GM19025 (cell line): ENCODE measurements around the gene SNRNP200.
A peak's percentile ranks its signal among the peaks of the same experiment; 100 is the strongest.

Experiments
- ATAC-seq: cut with Tn5 transposase; IDR thresholded peaks from one replicate; pipeline ENCODE4 v1.9.1; 2021; ENCODE audit warnings: mild to moderate bottlenecking, low read depth, moderate library complexity; ENCODE audit not compliant: unreplicated experiment

The SNRNP200 gene

DNA sequence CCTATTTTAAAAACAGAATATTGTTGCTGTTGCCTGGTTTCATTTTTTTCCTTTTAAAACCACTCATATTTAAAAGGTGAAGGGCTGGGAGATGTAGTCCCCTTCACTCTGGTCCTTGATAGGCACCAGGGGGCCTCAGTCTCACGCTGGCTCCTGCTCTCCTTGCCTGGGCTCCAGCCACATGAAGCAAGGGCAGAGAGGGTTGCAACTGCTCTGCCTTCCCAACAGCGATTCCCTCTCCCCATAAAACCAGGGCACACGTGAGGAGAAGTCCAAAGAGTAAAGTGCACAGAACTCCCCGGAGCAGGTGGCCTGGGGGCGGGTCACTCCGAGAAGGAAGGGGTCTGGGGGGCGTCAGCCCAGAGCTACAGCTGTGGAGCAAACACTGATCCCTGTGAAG lies 52.3 kb downstream of the SNRNP200 start:
- ATAC-seq: no peak

DNA sequence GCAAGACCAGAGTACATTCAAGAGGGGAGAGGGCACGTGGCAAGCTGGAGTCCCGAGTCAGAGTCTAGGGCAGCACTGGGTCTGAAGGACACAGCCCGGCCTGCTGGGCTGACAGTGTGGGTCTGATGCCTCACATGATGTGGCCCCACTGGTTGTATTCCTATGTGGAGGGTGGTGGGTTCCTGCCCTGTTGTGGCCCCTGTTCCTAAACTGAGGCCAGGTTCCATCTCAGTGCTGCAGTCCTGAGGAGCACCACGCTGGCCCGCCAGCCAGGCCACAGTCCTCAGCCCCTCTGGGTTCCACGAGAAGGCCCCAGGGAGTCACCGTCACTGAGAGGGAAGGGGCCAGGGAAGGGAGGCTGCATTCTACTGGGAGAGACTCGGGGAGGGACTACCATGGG lies 52.8 kb downstream of the SNRNP200 start:
- ATAC-seq: no peak

DNA sequence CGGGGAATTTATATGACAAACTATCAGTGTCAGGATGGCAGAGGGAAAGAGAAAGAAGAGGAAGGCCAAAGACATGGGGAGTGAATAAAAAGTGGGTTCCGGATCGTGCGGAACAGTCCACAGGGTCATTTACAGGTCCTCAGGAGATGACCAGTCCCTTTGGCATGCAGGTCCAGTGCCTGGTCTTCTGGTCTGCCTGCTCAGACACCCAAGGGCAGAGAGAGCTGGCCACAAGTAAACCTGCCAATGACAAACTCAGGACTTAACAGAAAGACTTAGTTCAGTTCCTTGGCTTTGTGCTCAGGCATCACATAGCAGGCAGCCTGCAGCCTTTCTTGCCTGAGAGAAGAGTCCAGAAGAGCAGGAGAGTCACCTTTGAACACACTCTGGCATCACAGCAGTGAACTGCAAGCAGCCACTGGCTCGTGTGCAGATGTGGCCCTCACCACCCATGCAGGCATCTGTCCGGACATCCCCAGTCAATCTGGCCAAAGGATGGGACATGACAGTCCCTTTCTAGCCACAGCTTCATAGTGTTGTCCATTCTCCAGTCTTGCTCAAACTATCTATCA lies 53.5 kb downstream of the SNRNP200 start:
- no peak for ATAC-seq

DNA sequence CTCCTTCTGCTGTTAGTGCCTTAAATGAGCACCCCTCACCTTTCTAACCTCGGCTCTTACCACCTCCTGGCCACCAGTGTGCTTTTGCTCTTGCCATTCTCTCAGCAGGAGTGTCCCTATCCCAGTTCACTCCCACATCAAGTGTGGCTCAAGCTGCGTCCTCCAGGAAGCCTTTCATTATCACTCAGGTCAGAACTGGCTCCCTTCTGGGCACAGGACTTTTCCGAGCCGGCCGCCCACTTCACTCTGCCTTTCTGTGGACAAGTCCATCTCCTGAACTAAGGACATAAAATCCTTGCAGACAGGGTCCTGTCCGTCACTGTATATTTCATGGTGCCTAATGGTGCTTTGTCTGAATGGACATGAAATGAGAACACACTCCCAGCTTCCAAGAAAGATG lies 55.2 kb downstream of the SNRNP200 start:
- ATAC-seq: no peak

DNA sequence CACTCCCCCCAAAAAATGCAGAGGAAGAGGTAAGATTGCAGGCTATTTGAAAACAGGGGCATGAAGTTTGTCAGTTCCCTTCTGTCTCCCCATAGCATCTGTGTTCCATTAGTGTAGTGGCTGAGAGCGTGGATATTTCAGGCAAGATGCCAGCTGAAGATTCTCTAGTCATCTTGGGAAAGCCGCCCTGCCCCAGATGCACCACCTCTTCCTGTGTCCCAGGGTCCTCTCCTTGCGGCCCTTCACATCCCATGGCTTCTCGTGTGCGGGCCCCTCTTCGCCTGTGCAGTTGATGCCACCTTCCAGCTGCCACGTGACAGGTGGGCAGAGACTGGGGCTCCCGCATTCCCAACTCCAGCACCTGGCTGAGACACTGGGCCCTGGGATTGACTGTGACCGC lies 55.7 kb downstream of the SNRNP200 start:
- ATAC-seq: no peak

DNA sequence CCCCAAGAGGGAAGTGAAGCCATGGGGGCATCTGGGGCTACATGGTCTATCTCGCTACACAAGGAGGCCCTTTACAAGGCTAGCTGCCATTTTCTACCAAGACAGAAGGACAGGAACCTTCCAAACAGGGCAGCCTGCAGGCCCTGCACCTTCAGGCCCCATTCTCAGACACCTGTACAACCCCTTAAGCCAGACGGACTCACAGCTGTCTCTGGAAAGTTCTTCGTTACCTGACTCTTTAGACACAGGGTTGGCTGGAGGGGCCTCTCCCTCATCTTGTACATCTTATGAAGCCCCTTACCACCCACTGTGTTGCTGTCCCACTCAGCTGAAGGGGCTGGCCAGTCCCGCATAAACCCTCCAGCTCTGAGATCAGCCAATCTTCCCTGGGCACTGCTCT lies 56.7 kb downstream of the SNRNP200 start:
- ATAC-seq: no peak

DNA sequence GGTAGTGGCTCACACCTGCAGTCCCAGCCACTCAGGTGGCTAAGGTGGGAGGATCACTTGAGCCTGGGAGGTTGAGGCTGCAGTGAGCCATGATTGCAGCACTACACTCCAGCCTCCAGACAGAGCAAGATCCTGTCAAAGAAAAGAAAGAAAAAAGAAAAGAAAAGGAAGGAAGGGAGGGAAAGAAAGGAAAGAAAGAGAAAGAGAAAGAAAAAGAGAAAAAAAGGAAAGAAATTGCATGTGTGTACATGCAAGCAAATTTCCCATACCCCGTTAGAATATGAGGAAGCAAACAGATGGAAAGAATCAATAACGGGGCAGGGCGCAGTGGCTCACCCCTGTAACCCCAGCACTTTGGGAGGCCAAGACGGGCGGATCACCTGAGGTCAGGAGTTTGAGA lies 57.5 kb downstream of the SNRNP200 start:
- ATAC-seq: no peak

DNA sequence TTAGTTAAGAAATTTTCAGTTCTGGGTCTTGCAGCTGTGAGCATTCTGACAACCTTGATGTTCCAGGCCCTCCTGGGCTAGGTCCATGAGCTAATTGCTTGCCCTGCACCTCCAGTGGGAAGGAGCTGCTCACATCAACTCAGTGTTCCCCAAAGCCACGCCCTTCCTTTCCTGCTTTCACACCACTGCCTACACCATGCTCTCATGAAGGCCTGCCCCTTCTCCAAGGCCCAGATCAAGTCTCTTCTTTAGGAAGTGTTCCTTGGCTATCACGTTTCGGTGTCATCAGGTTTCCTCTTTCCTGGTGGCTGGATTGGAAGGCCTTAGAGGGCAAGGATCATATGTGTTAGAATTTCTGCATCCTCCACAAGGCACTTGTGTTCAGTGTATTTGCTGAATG lies 58.3 kb downstream of the SNRNP200 start:
- ATAC-seq: no peak

DNA sequence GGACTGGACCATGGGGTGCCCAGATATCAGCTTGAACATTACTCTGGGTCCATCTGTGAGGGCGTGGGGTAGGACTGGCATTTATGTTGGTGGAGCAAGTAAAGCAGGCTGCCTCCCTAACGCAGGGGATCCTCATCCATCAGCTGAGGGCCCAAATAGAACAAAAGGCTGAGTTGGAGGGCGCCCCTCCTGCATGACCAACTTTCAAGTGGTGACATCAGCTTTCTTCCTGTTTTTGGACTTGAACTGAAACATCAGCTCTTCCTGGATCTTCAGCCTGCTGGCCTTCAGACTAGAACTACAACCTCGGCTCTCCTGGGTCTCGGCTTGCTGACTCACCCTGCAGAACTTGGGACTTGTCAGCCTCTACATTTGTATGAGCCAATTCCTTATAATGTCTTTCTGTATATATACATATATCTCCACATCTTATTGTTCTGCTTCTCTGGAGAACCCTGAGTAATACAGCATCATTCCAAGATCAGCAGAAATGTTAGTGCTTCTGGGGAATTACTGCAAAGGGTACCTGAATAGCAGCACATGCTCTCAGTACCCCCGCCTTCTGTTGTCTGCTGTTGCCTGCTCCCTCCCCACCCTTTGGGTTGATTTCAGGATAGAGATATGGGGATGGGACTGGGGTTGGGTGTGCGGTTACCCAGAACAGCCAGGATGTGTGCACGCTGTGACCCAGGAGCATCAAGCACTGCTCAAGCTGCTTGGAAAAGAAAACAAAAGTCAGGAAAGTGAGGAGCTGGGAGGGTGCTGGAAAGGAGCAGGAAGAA lies 59.5 kb downstream of the SNRNP200 start:
- no peak for ATAC-seq

DNA sequence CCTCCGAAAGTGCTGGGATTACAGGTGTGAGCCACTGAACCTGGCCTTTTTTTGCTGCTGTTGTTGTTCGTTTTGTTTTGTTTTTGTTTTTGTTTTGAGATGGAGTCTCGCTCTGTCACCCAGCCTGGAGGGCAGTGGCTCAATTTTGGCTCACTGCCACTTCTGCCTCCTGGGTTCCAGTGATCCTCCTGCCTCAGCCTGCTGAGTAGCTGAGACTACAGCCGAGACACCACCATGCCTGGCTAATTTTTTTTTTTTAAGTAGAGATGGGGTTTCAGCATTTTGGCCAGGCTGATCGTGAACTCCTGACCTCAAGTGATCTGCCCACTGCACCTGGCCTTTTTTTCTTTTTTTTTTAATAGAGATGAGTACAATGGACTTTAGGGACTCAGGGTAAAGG lies 61.5 kb downstream of the SNRNP200 start:
- ATAC-seq: no peak

DNA sequence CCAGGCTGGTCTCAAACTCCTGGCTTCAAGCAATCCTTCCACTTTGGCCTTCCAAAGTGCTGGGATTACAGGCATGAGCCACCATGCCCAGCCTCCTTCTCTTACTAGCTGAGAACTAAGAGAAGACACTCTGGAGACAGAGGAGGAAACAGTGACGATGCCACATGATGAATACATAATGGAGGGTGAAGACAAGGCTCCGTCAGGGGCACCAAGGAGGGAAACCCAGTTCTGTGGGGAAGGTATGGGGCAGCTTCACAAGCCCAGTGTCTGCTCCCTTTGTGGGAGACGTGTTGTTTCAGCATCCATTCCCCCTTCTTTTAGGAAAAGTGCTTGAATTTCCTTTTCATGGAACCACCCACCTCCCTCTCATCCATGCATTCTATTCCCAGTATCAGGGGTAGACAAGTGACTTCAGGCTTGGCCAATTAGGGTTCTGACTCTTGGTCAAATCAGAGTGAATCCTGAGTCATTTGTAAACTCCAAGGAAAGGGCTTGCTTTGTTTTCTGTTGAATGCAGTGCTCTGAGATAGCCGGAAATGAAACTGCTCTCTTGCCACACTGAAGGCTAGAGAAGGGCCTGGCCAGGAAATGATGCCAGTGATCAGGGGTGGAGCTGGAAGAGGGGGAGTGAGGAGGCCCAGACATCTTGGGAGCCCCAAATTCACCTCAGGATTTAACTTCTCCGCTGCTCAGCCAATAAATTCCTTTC lies 63.3 kb downstream of the SNRNP200 start:
- ATAC-seq: peak; percentile 76

DNA sequence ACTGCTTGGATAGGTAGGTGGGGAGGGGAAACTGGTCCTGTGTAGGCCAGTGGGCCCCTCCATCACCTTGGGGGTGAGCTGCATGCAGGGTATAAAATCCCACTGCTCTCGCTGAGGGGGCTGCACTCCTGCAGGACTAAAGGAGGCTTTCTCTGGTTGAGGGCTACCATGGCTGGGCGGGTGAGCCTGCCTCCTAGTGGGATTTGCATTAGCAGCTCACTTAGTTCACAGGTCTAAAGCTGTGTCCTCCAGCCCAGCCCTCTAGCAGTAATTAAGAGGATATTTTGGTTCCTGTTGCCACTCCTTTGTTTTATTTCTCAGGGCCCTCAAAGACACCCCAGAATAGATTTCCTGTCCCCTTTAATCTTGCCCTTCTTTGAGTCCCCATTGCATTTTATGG lies 64.1 kb downstream of the SNRNP200 start:
- no peak for ATAC-seq

DNA sequence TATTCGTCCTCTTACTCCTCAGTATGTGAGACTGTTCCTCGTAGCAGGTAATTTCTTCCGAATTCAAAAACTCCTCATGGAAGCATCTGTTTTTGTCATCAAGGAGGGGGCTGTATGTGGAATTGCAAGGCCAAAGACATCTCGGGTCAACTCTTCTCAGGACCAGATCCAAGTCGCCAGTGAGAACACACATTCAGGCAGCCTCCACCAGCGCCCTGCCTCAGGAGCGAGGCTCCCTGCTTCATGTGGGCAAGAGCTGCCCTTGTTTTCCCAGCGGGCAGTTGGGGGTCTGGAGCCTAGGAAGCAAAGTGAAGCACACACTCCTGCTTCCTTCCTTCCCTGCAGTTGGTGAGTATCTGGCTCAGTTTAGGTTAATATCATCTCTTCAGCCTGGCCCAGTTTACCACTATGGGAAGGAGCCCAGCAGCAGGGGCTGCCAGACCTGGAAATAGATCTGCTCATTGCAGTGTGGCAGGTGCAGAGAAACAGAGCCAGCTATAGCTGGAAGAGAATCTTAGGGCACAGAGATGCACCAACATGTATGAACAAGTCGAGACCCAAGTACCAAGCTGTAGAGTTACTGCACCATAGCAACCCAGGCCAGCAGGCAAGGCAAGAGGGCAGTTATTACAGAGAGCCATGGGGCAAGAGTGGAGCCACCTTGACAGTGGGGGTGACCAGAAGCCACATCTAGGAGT lies 64.9 kb downstream of the SNRNP200 start:
- no peak for ATAC-seq

DNA sequence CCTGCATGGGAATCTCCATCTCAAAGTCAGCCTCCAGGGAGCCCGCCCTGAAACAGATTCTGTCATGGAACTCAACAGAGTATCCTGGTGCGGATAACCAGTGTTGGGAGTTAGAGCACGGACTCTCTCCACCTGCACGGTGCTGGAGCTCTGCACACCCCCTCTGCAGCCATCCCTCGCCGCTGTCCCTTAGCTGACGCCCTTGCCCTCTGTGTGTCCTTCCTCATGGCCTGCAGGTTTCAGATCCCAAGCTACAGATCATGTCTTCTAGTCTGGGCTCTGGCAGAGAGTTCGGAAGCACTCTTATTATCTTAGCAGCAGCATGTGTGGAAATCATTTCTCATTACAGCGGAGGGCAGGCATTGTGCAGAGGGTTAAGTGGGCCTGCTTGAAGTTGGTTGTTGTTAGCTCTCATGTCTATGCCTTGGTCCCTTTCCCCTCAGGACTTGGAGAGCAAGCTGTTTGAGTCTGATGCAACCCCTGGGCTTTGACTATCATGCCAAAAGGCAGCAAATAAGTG lies 65.5 kb downstream of the SNRNP200 start:
- no peak for ATAC-seq

DNA sequence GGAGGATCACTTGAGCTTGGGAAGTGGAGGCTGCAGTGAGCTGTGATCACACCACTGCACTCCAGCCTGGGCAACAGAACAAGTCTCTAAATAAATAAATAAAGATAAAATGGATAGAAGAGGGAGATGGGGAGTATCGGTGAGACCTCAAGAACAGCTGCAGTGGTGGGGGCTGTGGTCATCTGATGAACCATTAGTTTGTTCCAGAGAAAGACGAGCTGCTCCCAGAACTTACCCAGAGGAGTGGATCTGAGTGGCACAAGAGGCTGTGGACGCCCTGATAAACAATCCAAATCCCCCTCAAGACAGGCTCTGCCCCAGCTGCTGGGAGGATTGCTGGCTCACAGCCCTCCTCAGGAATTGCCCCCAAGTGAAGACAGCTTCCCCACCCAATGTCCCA lies 66.3 kb downstream of the SNRNP200 start:
- ATAC-seq: no peak

DNA sequence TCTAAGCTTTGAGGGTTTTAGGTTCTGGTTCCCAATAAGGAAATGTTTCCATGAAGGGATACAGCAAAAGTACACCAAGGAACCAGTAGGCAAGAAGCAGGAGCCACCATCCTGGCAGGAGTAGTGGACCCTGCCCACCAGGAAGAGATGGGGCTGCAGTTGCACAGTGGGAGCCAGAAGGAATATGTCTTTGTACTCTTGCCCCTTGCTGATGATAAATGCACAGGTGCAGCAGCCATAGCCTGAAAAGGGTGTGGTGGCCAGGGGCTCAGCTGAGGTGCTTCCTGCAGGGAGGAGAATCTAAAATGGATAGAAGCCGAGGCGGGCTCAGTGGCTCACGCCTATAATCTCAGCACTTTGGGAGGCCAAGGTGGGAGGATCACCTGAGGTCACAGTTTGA lies 67.1 kb downstream of the SNRNP200 start:
- no peak for ATAC-seq

DNA sequence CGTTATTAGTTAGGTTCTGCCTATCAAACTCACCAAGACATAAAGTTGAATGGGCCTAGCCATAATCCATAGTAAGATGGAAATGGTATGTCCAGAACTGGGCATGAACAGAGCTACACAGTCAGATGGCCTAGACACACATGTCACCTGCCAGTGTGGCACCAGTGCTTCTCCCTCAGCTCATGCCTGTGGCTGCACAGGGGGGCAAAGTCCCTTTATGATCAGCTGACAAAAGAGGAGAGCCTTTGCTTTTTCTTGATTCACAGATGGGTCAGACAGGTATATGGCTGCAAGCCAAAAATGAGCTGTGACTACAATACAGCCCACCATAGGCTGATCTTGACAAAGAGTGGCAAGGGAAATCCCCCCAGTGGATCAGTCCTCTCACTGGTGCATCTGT lies 68.5 kb downstream of the SNRNP200 start:
- ATAC-seq: no peak

DNA sequence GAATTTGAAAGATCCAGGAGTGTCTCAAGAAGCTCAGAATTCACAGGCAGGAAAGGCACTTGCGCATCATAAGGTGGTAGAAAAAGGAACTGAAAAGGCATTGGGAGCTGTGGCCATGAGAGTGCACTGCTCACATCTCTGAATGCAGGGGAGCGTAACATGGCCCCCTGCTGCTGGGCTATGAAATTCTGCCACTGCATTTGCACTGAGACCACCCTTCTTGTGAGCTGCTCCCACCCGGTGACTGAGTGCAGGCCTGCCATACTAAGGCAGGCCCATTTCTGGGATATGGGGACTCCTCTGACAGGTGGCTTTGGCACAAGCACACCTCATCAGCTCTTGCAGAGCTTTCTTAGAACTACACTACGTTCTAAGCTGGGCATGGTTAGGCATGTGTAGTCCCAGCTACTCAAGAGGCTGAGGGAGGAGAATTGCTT lies 71.4 kb downstream of the SNRNP200 start:
- ATAC-seq: peak; percentile 88

DNA sequence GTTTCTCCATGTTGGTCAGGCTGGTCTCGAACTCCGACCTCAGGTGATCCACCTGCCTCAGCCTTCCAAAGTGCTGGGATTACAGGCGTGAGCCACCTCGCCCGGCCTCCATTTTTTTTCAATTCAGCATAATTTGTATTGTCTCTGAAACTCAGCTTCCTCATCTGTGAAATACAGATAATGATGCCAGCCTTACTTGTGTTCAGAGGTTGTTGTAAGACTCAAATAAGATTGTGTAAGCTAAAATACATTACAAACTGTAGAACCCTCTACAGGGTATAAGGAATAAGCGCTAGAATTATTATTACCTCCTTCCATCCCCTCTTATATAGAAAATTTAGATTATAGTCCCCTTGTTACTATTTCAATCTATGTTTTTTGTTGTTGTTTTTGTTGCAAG lies 71.9 kb downstream of the SNRNP200 start:
- no peak for ATAC-seq

DNA sequence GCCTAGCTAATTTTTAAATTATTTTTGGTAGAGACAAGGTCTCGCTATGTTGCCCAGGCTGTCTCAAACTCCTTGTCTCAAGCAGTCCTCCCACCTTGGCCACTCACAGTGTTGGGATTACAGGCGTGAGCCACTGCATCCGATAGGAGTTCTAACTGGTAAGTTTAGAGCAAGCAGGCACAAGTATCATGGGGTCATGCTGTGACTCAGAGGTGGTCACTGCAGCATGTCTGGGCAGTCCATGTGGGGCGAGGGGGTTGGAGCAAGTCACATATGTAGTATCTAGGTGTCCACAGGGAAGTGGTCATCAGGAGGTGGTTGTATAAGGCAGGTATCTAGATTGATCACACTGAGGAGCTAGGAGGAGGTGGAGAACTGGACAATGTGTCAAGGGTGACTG lies 74.0 kb downstream of the SNRNP200 start:
- no peak for ATAC-seq

DNA sequence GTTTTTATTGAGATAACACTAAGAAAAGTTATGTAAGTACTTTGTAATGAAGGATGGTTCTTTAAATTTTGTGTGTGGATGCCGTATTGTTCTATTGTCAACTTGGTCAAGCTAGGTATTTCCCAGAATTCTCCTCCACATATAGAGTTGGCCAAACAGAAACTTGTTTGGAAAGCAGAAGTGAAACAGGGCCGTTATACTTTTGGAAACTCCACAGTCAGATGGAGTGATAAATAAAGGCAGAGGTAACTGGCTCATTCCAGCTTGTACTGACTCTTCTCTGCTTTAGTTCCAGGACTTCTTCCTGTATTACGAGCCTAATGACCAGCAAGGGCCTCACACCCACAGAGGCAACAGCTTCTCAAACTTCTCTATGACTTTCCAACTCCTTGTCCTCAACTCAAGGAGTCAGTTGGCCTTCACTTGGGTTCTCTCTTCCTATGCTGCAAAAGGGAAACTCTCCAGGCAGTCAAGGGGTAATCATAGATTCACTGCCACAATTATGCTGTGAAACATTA lies 80.3 kb downstream of the SNRNP200 start:
- no peak for ATAC-seq
